Measurements from ENCODE around the gene SRP68.
A peak's percentile ranks its signal among the peaks of the same experiment; 100 is the strongest.

SRP68 gene

GRCh38 chr17:76072148-76072858 is at the start of gene SRP68:
SRP68 (minus strand) TSS chr17:76072517; CDS start chr17:76072491, 26 bp downstream.
- in situ Hi-C loops (cut with HindIII; ENCODE audit: low pct_ligation_motif_present, low sequenced_read_pairs), result no loop called here

GRCh38 chr17:76121932-76122430 is 49.7 kb upstream of the SRP68 start:
- Histone ChIP-seq H3K4me3 (ENCODE audit: low read depth, low read length) (peak overlapping the region; percentile 41), H3K27me3 (replicated peaks) (no peaks in the 10 kb centered on the region), H3K27ac (no peak overlapping the region), H3K36me3 (replicated peaks) (no peaks in the 10 kb centered on the region)
- in situ Hi-C loops (cut with HindIII; ENCODE audit: low pct_ligation_motif_present, low sequenced_read_pairs), result no loop called here
- DNase-seq, result no peak
- no peak for TF ChIP-seq CTCF (IDR thresholded peaks at IDR 0.05; ENCODE audit: low read depth, low read length, missing control alignments)

More at GRCh38 chr17:76072148-76072858, at the start of gene SRP68:
- Histone ChIP-seq H3K27me3 (replicated peaks) (peaks cover 38% of the 10 kb centered on the region), H3K27ac (peak within 1 kb of the TSS; percentile 78), H3K36me3 (replicated peaks) (peaks cover 7% of the 10 kb centered on the region), H3K4me3 (ENCODE audit: low read depth, low read length) (peak within 1 kb of the TSS; percentile 96)
- DNase-seq, result peak; percentile 90
- TF ChIP-seq CTCF (IDR thresholded peaks at IDR 0.05; ENCODE audit: low read depth, low read length, missing control alignments), result no peak

- Histone ChIP-seq H3K36me3 (replicated peaks) (no peaks in the 10 kb centered on the region), H3K27me3 (replicated peaks) (no peaks in the 10 kb centered on the region), H3K27ac (no peak overlapping the region), H3K4me3 (ENCODE audit: low read depth, low read length) (no peak overlapping the region)
- in situ Hi-C loops (cut with HindIII; ENCODE audit: low pct_ligation_motif_present, low sequenced_read_pairs), result no loop called here
- no peak for DNase-seq
- no peak for TF ChIP-seq CTCF (IDR thresholded peaks at IDR 0.05; ENCODE audit: low read depth, low read length, missing control alignments)
These were observed 48.3 kb upstream of the SRP68 start for GRCh38 chr17:76120658-76121008.

- in situ Hi-C loops (cut with HindIII; ENCODE audit: low pct_ligation_motif_present, low sequenced_read_pairs), result no loop called here
- no peak for DNase-seq
- no peaks in the 10 kb centered on the region for H3K27me3 ChIP-seq (replicated peaks)
- no peak overlapping the region for H3K4me3 ChIP-seq (ENCODE audit: low read depth, low read length)
- no peak overlapping the region for H3K27ac ChIP-seq
- H3K36me3 ChIP-seq (replicated peaks), result no peaks in the 10 kb centered on the region
- no peak for TF ChIP-seq CTCF (IDR thresholded peaks at IDR 0.05; ENCODE audit: low read depth, low read length, missing control alignments)
These were observed 47.4 kb upstream of the SRP68 start for GRCh38 chr17:76119409-76120371.

GRCh38 chr17:76115138-76115754 is 42.9 kb upstream of the SRP68 start:
- Histone ChIP-seq H3K27me3 (replicated peaks) (no peaks in the 10 kb centered on the region), H3K4me3 (ENCODE audit: low read depth, low read length) (no peak overlapping the region), H3K27ac (no peak overlapping the region), H3K36me3 (replicated peaks) (no peaks in the 10 kb centered on the region)
- no peak for TF ChIP-seq CTCF (IDR thresholded peaks at IDR 0.05; ENCODE audit: low read depth, low read length, missing control alignments)
- in situ Hi-C loops (cut with HindIII; ENCODE audit: low pct_ligation_motif_present, low sequenced_read_pairs), result no loop called here
- DNase-seq, result no peak

Data from brain microvascular endothelial cell (primary cell).